Cardiac muscle cell (in vitro differentiated cells and primary cell): Measurements from ENCODE around the gene TNFRSF6B. TPM values are rescaled to one million over a fixed set of nuclear protein-coding genes. Genes with fewer than 3 reads are reported as not detected.

ENCODE experiments used
- DNase-seq, 2 donors: peaks; one replicate each; pipeline versions ENCODE4 v3.0.0 to v3.0.0-alpha.2; 2010 to 2017; ENCODE audit warnings: low read depth in 1 of 2, low spot score in 1 of 2
- H3K27ac ChIP-seq: fragments of 200-600 bp; sonication (generic); 2 replicates; pipeline ENCODE4 v1.5.1; 2016
- H3K27me3 ChIP-seq: fragments of 200-600 bp; sonication (generic); 2 replicates; pipeline ENCODE4 v1.6.0; 2016; ENCODE audit warnings: control low read depth
- H3K36me3 ChIP-seq: fragments of 200-600 bp; sonication (generic); 2 replicates; pipeline ENCODE4 v1.5.1; 2016; ENCODE audit warnings: control low read depth
- H3K4me1 ChIP-seq: fragments of 200-600 bp; sonication (generic); 2 replicates; pipeline ENCODE4 v1.8.1; 2017; ENCODE audit warnings: low read depth, mild to moderate bottlenecking, mixed run types
- H3K4me3 ChIP-seq: fragments of 200-600 bp; sonication (generic); 2 replicates; pipeline ENCODE4 v1.5.1; 2016; ENCODE audit warnings: mild to moderate bottlenecking
- H3K9me3 ChIP-seq: fragments of 200-600 bp; sonication (generic); 2 replicates; pipeline ENCODE4 v1.5.1; 2017; ENCODE audit warnings: low read depth, mild to moderate bottlenecking, control low read depth
- polyA plus RNA-seq: library from polyadenylated mRNA; unstranded; fragments of >200 nt; fragmentation: Nextera tagmentation; extraction: Ambion mirVana; gene quantifications from 2 replicates; pipeline ENCODE4 v1.2.1, GENCODE V29; 2016
- total RNA-seq: library from RNA; depleted of rRNA; stranded (reverse); fragments of >200 nt; gene quantifications from 2 replicates; pipeline ENCODE4 v1.2.3, GENCODE V29; 2016
- TF ChIP-seq, protein P1 (sequence below): IDR thresholded peaks from 2 replicates; pipeline ENCODE4 v1.5.1; 2012; ENCODE audit warnings: low read depth, mild to moderate bottlenecking, low read length

TNFRSF6B gene
- total and polyA plus RNA-seq, 2 experiments from 2014 or later, result 4.9 to 10.3 TPM

- TF ChIP-seq, protein P1, sequence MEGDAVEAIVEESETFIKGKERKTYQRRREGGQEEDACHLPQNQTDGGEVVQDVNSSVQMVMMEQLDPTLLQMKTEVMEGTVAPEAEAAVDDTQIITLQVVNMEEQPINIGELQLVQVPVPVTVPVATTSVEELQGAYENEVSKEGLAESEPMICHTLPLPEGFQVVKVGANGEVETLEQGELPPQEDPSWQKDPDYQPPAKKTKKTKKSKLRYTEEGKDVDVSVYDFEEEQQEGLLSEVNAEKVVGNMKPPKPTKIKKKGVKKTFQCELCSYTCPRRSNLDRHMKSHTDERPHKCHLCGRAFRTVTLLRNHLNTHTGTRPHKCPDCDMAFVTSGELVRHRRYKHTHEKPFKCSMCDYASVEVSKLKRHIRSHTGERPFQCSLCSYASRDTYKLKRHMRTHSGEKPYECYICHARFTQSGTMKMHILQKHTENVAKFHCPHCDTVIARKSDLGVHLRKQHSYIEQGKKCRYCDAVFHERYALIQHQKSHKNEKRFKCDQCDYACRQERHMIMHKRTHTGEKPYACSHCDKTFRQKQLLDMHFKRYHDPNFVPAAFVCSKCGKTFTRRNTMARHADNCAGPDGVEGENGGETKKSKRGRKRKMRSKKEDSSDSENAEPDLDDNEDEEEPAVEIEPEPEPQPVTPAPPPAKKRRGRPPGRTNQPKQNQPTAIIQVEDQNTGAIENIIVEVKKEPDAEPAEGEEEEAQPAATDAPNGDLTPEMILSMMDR, result no peak
- peak overlapping the region; percentile 91 for H3K27ac ChIP-seq
These were observed 9.7 kb downstream of the TNFRSF6B start for GRCh38 chr20:63706027-63706695.

GRCh38 chr20:63706852-63707557 lies 10.6 kb downstream of the TNFRSF6B start:
- Histone ChIP-seq H3K9me3 (no peaks in the 10 kb centered on the region), H3K4me1 (peaks cover 12% of the 10 kb centered on the region), H3K27me3 (no peaks in the 10 kb centered on the region), H3K27ac (peak overlapping the region; percentile 91), H3K36me3 (peaks cover 26% of the 10 kb centered on the region), H3K4me3 (peak overlapping the region; percentile 87)
- TF ChIP-seq, protein P1, result peak; percentile 31
- DNase-seq, result peak in 1 of 2 donors; percentile 40

More at GRCh38 chr20:63706027-63706695, 9.7 kb downstream of the TNFRSF6B start:
- H3K27me3 ChIP-seq, result no peaks in the 10 kb centered on the region
- H3K4me3 ChIP-seq, result peak overlapping the region; percentile 87
- H3K4me1 ChIP-seq, result peaks cover 12% of the 10 kb centered on the region
- no peaks in the 10 kb centered on the region for H3K9me3 ChIP-seq
- H3K36me3 ChIP-seq, result peaks cover 24% of the 10 kb centered on the region
- DNase-seq, result no peak

DNA sequence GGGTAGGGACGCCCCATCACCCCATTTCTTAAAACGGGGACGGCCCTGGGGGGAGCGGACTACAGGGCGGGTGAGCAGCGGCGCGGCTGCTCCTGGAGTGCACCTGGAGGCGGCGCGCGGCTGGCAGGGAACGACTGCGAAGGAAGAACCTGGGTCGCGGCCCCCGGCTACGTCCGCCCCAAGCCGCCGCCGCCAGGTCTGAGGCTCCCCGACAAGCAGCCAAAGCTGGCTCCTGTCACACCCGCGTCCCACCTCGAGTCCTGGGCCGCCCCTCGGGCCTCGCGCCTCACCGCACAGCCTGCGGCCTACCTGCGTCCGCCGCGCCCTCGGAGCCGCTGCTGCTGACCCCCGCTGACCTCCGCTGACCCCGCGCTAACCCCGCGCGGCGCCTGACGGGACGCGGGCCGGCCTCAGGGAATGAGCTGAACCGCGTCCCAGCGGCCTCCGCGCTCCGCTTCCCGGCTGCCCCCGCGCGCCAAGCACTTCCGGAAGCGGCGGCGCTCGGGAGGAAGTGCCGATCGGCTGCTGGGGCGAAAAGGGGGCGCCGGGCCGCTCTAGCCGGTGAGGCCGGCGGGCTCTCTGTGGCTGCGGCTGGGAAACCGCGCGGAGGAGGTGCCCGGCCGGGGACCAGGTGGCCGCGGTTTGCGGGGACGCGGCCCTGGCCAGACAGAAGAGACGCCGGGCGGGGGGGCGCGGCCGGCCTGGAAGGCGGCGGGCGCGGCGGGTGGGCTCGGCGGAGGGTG lies 11.3 kb downstream of the TNFRSF6B start, which contains the start of the genes ARFRP1 and ZGPAT:
TSS of gene ARFRP1 (minus strand) at position 419 of the 743 bp plus-strand sequence. CDS start 885 bp downstream, outside the sequence.
TSS of gene ZGPAT (plus strand) at position 482 of the 743 bp plus-strand sequence. CDS start 542 bp downstream, outside the sequence.
- Histone ChIP-seq H3K4me1 (peaks cover 12% of the 10 kb centered on the region), H3K27ac (peak within 1 kb of the TSS; percentile 91), H3K9me3 (no peaks in the 10 kb centered on the region), H3K36me3 (peaks cover 32% of the 10 kb centered on the region), H3K4me3 (peak within 1 kb of the TSS; percentile 87), H3K27me3 (no peaks in the 10 kb centered on the region)
- TF ChIP-seq, protein P1, result no peak
- peak; percentile 88 to 95 for DNase-seq

DNA sequence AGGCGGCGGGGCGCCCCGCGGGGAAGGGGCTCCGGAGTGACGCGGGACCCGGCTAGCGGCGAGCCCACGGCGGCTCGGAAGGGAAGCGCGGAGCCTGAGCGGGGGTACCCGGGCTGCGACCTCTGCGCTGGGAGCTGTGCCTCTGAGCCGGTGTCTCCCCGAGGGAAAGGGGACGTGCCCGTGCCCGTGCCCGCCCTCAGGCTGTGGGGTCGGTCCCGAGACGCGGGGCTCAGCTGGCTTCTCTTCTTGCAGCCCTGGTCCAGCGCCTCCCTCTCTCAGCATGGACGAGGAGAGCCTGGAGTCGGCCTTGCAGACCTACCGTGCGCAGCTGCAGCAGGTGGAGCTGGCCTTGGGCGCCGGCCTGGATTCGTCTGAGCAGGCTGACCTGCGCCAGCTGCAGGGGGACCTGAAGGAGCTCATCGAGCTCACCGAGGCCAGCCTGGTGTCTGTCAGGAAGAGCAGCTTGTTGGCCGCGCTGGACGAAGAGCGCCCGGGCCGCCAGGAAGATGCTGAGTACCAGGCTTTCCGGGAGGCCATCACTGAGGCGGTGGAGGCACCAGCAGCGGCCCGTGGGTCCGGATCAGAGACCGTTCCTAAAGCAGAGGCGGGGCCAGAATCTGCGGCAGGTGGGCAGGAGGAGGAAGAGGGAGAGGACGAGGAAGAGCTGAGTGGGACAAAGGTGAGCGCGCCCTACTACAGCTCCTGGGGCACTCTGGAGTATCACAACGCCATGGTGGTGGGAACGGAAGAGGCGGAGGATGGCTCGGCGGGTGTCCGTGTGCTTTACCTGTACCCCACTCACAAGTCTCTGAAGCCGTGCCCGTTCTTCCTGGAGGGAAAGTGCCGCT lies 12.1 kb downstream of the TNFRSF6B start:
- Histone ChIP-seq H3K27ac (peak overlapping the region; percentile 91), H3K27me3 (no peaks in the 10 kb centered on the region), H3K9me3 (no peaks in the 10 kb centered on the region), H3K4me1 (peaks cover 12% of the 10 kb centered on the region), H3K4me3 (peak overlapping the region; percentile 87), H3K36me3 (peaks cover 34% of the 10 kb centered on the region)
- DNase-seq, result no peak
- TF ChIP-seq, protein P1, result no peak
